Ovary (tissue), 9 donors: ENCODE data around the gene RELL1. TPM values are rescaled to one million over a fixed set of nuclear protein-coding genes. Genes with fewer than 3 reads are reported as not detected.

Experiments
- DNase-seq, 5 donors: peaks; one replicate each; pipeline ENCODE4 v3.0.0-alpha.2; 2019 to 2020
- H3K27ac ChIP-seq, 2 donors: fragments of 200-600 bp; one replicate each; pipeline versions ENCODE4 v1.5.1 to v1.8.0; 2019 to 2022
- H3K27me3 ChIP-seq: fragments of 200-600 bp; one replicate; pipeline ENCODE4 v1.8.0; 2022
- H3K36me3 ChIP-seq: fragments of 200-600 bp; sonication (generic); one replicate; pipeline ENCODE4 v1.5.1; 2019
- H3K4me1 ChIP-seq: one replicate; pipeline ENCODE4 v1.8.1; 2013; ENCODE audit warnings: mild to moderate bottlenecking, moderate library complexity; ENCODE audit not compliant: insufficient read depth
- H3K4me3 ChIP-seq: fragments of 200-600 bp; sonication (generic); one replicate; pipeline ENCODE4 v1.5.1; 2017
- H3K9me3 ChIP-seq, 2 donors: fragments of 200-600 bp in 1 of 2; sonication (generic) in 1 of 2; one replicate each; pipeline versions ENCODE4 v1.5.1 to v1.8.1; 2013 to 2019; ENCODE audit warnings: mild to moderate bottlenecking in 1 of 2, moderate library complexity in 1 of 2
- CTCF ChIP-seq, 3 donors: fragments of 450-650 bp in 2 of 3; fragments of 200-600 bp in 1 of 3; IDR thresholded peaks; one replicate each; pipeline versions ENCODE4 v1.5.1 to v1.8.0; 2016 to 2022; ENCODE audit warnings: antibody characterized with exemption in 3 of 3, mild to moderate bottlenecking in 1 of 3
- EP300 ChIP-seq: sonication (generic); formaldehyde crosslinking; IDR thresholded peaks from one replicate; pipeline ENCODE4 v1.6.1; 2017; ENCODE audit warnings: antibody characterized with exemption
- POLR2A ChIP-seq: fragments of 450-650 bp; IDR thresholded peaks from one replicate; pipeline ENCODE4 v1.6.1; 2017; ENCODE audit warnings: antibody characterized with exemption, mild to moderate bottlenecking, moderate library complexity
- WGBS, 3 donors: extraction: QIAGEN DNeasy Blood & Tissue Kit in 1 of 3; methylation state at CpG; one replicate each; pipeline versions ENCODE4 v1.1.5 to v1.1.7; 2013 to 2017; 5-methylcytosine and 5-hydroxymethylcytosine counted together
- intact Hi-C, 4 donors: fragments of 100-400 bp; cut with DNase I; formaldehyde crosslinking; loops; one replicate each; pipeline versions ENCODE4 v1.11.0 to v1.15.1; 2022 to 2023
- polyA plus RNA-seq, 2 donors: library from polyadenylated mRNA; stranded (reverse); fragments of 200-250 nt in 1 of 2; fragments of 350-450 nt in 1 of 2; fragmentation: Illumina TruSeq in 1 of 2; extraction: RNeasy Lipid Tissue Mini Kit (QIAGEN cat#74804) in 1 of 2; gene quantifications; one replicate each; pipeline ENCODE4 v1.2.3, GENCODE V29; 2013 to 2014
- total RNA-seq, 7 donors: library from RNA; depleted of rRNA in 2 of 7; stranded (reverse); fragments of >200 nt in 2 of 7; fragmentation: NEBNext Ultra II Directional in 3 of 7; extraction: Animal tissue kit (Norgen Biotek cat#: 25700) in 3 of 7; gene quantifications; one replicate each; pipeline versions ENCODE4 v1.1.0 to v1.2.4, GENCODE V29; 2016 to 2023
- donor health status: DM: no; HTN: no; CAD: no; lungs with moderate emphysema.
- donor health status: DM: no; HTN: no; CAD: no.
- donor health status: Bipolar disorder and iron deficiency.
- donor health status: DM: yes; HTN: yes; CAD: no.
- donor health status: DM: no; HTN: no; CAD: no.
- donor health status: DM: yes; HTN: yes; CAD: no.

Gene RELL1
- total and polyA plus RNA-seq, 9 donors = 4.1 to 31.4 (median 24.0) TPM

- no peaks in the 10 kb centered on the region for H3K9me3 ChIP-seq
- no peaks in the 10 kb centered on the region for H3K4me1 ChIP-seq
- no peak overlapping the region for H3K27ac ChIP-seq
- no peak for DNase-seq
- no peaks in the 10 kb centered on the region for H3K36me3 ChIP-seq
- TF ChIP-seq POLR2A = no peak
- no peak for TF ChIP-seq CTCF (IDR thresholded peaks at IDR 0.05)
- TF ChIP-seq EP300 = no peak
- H3K27me3 ChIP-seq = no peaks in the 10 kb centered on the region
- no peak overlapping the region for H3K4me3 ChIP-seq
- intact Hi-C loops = no loop called here
- 90 to 100% (median 93%) methylated on average over 1 of the region's 1 CpG for WGBS, 3 donors
Observed at GRCh38 chr4:37719021-37719420, 32.8 kb upstream of the RELL1 start.

GRCh38 chr4:37717576-37717975, 31.4 kb upstream of the RELL1 start:
- Histone ChIP-seq H3K4me3 (no peak overlapping the region), H3K36me3 (no peaks in the 10 kb centered on the region), H3K9me3 (no peaks in the 10 kb centered on the region), H3K4me1 (no peaks in the 10 kb centered on the region), H3K27ac (no peak overlapping the region), H3K27me3 (no peaks in the 10 kb centered on the region)
- intact Hi-C loops = no loop called here
- 69 to 84% (median 78%) methylated on average over 4 of the region's 4 CpGs for WGBS, 3 donors
- no peak for DNase-seq
- TF ChIP-seq EP300 (no peak), POLR2A (no peak), CTCF (IDR thresholded peaks at IDR 0.05) (no peak)

GRCh38 chr4:37715889-37716402, 29.8 kb upstream of the RELL1 start:
- TF ChIP-seq CTCF (IDR thresholded peaks at IDR 0.05) (no peak), EP300 (no peak), POLR2A (no peak)
- Histone ChIP-seq H3K27ac (no peak overlapping the region), H3K4me3 (no peak overlapping the region), H3K9me3 (no peaks in the 10 kb centered on the region), H3K36me3 (no peaks in the 10 kb centered on the region), H3K27me3 (no peaks in the 10 kb centered on the region), H3K4me1 (no peaks in the 10 kb centered on the region)
- 63 to 76% (median 67%) methylated on average over 4 of the region's 4 CpGs for WGBS, 3 donors
- DNase-seq = no peak
- intact Hi-C loops = no loop called here

GRCh38 chr4:37710491-37710890, 24.3 kb upstream of the RELL1 start:
- Histone ChIP-seq H3K9me3 (no peaks in the 10 kb centered on the region), H3K27me3 (no peaks in the 10 kb centered on the region), H3K4me3 (no peak overlapping the region), H3K36me3 (no peaks in the 10 kb centered on the region), H3K27ac (no peak overlapping the region), H3K4me1 (no peaks in the 10 kb centered on the region)
- WGBS, 3 donors = 42 to 67% (median 49%) methylated on average over 1 of the region's 1 CpG
- no peak for TF ChIP-seq POLR2A
- no peak for TF ChIP-seq CTCF (IDR thresholded peaks at IDR 0.05)
- TF ChIP-seq EP300 = no peak
- DNase-seq = no peak
- intact Hi-C loops = no loop called here
